NCI-H2196 treated with DMSO at 0.1 percent for 48 hours (cell line): Measurements from ENCODE around the gene SLX1A.
A peak's percentile ranks its signal among the peaks of the same experiment; 100 is the strongest.
"Not testable (repeated sequence)": the region's sequence is repeated elsewhere in the genome, so short reads cannot be mapped to it uniquely, and the experiment has no call there.

ENCODE experiments used
- DNase-seq: peaks from one replicate; lab custom pipeline; 2025; ENCODE audit not compliant: unreplicated experiment; lab: John Stamatoyannopoulos, UW

The SLX1A gene

GRCh38 chr16:30193615-30194014 is at the start of gene SLX1A, which contains the start of gene BOLA2B:
SLX1A (plus strand) TSS chr16:30193875; CDS start chr16:30194085, 210 bp downstream.
BOLA2B (minus strand) TSS chr16:30193666; CDS start chr16:30193595, 71 bp downstream.
- DNase-seq = not testable (repeated sequence)

GRCh38 chr16:30144017-30144416 is 49.7 kb upstream of the SLX1A start:
- no peak for DNase-seq

GRCh38 chr16:30144917-30145316 is 48.8 kb upstream of the SLX1A start:
- no peak for DNase-seq

GRCh38 chr16:30145657-30146056 is 48.0 kb upstream of the SLX1A start:
- DNase-seq = no peak

GRCh38 chr16:30147843-30148510 is 45.7 kb upstream of the SLX1A start:
- DNase-seq = no peak

- DNase-seq = no peak
Measured at GRCh38 chr16:30149250-30149930, 44.3 kb upstream of the SLX1A start.

GRCh38 chr16:30151091-30151490 is 42.6 kb upstream of the SLX1A start:
- no peak for DNase-seq

GRCh38 chr16:30152517-30152916 is 41.2 kb upstream of the SLX1A start:
- DNase-seq = no peak

- DNase-seq = no peak
Measured at GRCh38 chr16:30155188-30155587, 38.5 kb upstream of the SLX1A start.

- DNase-seq = no peak
Measured at GRCh38 chr16:30157214-30157613, 36.5 kb upstream of the SLX1A start.

GRCh38 chr16:30163538-30163937 is 30.1 kb upstream of the SLX1A start:
- DNase-seq = no peak

- DNase-seq = no peak
Measured at GRCh38 chr16:30166202-30166902, 27.3 kb upstream of the SLX1A start.

- DNase-seq = not testable (repeated sequence)
Measured at GRCh38 chr16:30168746-30169145, 24.9 kb upstream of the SLX1A start.

GRCh38 chr16:30169416-30169815 is 24.3 kb upstream of the SLX1A start:
- not testable (repeated sequence) for DNase-seq

GRCh38 chr16:30170145-30170544 is 23.5 kb upstream of the SLX1A start:
- not testable (repeated sequence) for DNase-seq

GRCh38 chr16:30173054-30173453 is 20.6 kb upstream of the SLX1A start:
- DNase-seq = no peak

GRCh38 chr16:30176876-30177275 is 16.8 kb upstream of the SLX1A start:
- not testable (repeated sequence) for DNase-seq

GRCh38 chr16:30179195-30179594 is 14.5 kb upstream of the SLX1A start:
- no peak for DNase-seq

- no peak for DNase-seq
Measured at GRCh38 chr16:30179931-30180330, 13.7 kb upstream of the SLX1A start.

- DNase-seq = no peak
Measured at GRCh38 chr16:30180741-30181140, 12.9 kb upstream of the SLX1A start.

GRCh38 chr16:30183233-30184095 is 10.2 kb upstream of the SLX1A start, which contains the start of gene CORO1A:
CORO1A (plus strand) TSS chr16:30183602; CDS start chr16:30185210, 1,608 bp downstream.
- peak; percentile 56 for DNase-seq
